A673 (cell line): ENCODE results near the gene DNAH3.

ENCODE experiments used
- CTCF ChIP-seq: fragments of 300-800, 200-600 bp; sonication (generic); conservative IDR thresholded peaks from 2 replicates; pipeline ENCODE4 v1.5.1; 2017; ENCODE audit warnings: low read depth, mild to moderate bottlenecking, antibody characterized with exemption, low read length, moderate library complexity, mixed read lengths
- EZH2 ChIP-seq: fragments of 200-600 bp; sonication (generic); IDR thresholded peaks from 2 replicates; pipeline ENCODE4 v1.6.1; 2017; ENCODE audit warnings: borderline replicate concordance, low read depth, mild to moderate bottlenecking, mixed read lengths, antibody characterized with exemption, low read length; ENCODE audit not compliant: poor library complexity, severe bottlenecking

- TF ChIP-seq EZH2, result no peak
- no peak for TF ChIP-seq CTCF
Observed at GRCh38 chr16:20897922-20898321, 252.7 kb downstream of the DNAH3 start.
